Right cardiac atrium (tissue), 5 donors: ENCODE measurements around the gene AFAP1. TPM values are rescaled to one million over a fixed set of nuclear protein-coding genes. Genes with fewer than 3 reads are reported as not detected.
"Not testable (repeated sequence)": the region's sequence is repeated elsewhere in the genome, so short reads cannot be mapped to it uniquely, and the experiment has no call there.

ENCODE experiments used
- ATAC-seq, 2 donors: fragments of 200-7000 bp; cut with Tn5 transposase; one replicate each; pipeline versions ENCODE4 v1.8.0 to v1.9.1; 2020; ENCODE audit warnings: moderate library complexity in 2 of 2, mild to moderate bottlenecking in 1 of 2
- DNase-seq, 3 donors: peaks; one replicate each; pipeline ENCODE4 v3.0.0-alpha.2; 2020
- H3K27ac ChIP-seq: one replicate; pipeline ENCODE4 v1.5.1; 2013; ENCODE audit warnings: mild to moderate bottlenecking, low read length, control low read depth, moderate library complexity
- H3K27me3 ChIP-seq: one replicate; pipeline ENCODE4 v1.6.1; 2013; ENCODE audit not compliant: control insufficient read depth, insufficient read depth
- H3K4me1 ChIP-seq: one replicate; pipeline ENCODE4 v1.6.1; 2013; ENCODE audit warnings: low read length; ENCODE audit not compliant: control insufficient read depth, insufficient read depth
- H3K4me3 ChIP-seq: one replicate; pipeline ENCODE4 v1.5.1; 2013; ENCODE audit warnings: low read length, control low read depth
- H3K9me3 ChIP-seq: one replicate; pipeline ENCODE4 v1.6.1; 2013; ENCODE audit warnings: low read length; ENCODE audit not compliant: control insufficient read depth
- WGBS: extraction: QIAGEN DNeasy Blood & Tissue Kit; methylation state at CpG from one replicate; pipeline ENCODE4 v1.1.7; 2013; 5-methylcytosine and 5-hydroxymethylcytosine counted together
- intact Hi-C, 4 donors: fragments of 100-400 bp; cut with DNase I; formaldehyde crosslinking; loops; one replicate each; pipeline versions ENCODE4 v1.11.0 to v1.14.0; 2022 to 2023
- polyA plus RNA-seq: library from polyadenylated mRNA; stranded (reverse); fragments of 200-250 nt; gene quantifications from one replicate; pipeline ENCODE4 v1.2.3, GENCODE V29; 2013
- total RNA-seq, 4 donors: library from RNA; stranded (reverse); fragmentation: NEBNext Ultra II Directional; extraction: Animal tissue kit (Norgen Biotek cat#: 25700); gene quantifications; one replicate each; pipeline ENCODE4 v1.2.1, GENCODE V29; 2021
- donor health status: healthy with polysubstance abuse.
- donor health status: DM: no; HTN: yes; CAD: no.
- donor health status: DM: no; HTN: no; CAD: no.
- donor health status: DM: no; HTN: yes; CAD: no; lungs with severe emphysema.
- donor health status: DM: yes; HTN: yes; CAD: no.

The AFAP1 gene
- total and polyA plus RNA-seq, 5 donors: 7.8 to 43.6 (median 25.4) TPM

DNA sequence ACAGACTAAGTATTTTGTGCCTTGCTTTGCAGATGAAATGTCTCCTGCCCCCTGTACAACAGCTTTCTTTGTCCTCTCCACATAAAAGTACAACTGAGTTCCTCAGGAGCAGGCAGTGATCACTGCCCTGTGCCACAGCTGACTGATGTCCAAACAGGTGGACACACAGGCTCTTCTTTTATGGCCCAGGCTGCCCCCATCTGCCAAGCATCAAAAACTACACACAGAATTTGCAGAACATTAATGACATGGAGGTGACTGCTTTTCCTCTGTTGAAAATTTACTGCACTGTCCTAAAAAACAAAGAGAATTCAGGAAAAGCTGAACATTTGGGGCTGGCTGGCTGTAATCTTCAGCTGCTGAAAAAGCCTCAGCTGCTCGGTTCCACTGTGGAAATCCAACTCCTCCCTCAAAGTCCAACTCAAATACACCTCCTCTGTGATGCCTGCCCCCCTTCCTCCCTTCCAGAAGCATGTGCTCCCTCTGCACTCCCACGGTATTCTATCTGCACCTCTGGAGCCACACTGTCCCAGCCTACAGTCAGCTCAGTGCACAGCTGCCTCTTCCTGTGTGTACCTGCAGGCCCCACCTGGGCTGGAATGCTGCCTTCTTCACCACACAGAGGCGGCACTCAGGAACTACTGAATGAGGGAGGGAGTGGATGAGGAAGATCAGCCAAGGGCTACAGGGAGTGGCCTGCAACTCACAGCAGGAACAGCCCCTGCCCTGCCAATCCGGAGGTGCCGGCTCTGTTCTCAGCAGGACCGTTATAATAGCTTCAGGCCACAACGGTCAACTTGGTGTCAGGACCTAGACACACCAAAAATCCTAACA lies 10.3 kb downstream of the AFAP1 start:
- intact Hi-C loops: no loop called here
- DNase-seq (peak in 1 of 3 donors; percentile 61), ATAC-seq (peak; percentile 71 to 74)
- Histone ChIP-seq H3K4me3 (no peak overlapping the region), H3K9me3 (no peaks in the 10 kb centered on the region), H3K27me3 (no peaks in the 10 kb centered on the region), H3K4me1 (peaks cover 9% of the 10 kb centered on the region), H3K27ac (peak overlapping the region; percentile 71)
- WGBS: 10% methylated on average over 7 of the region's 7 CpGs

DNA sequence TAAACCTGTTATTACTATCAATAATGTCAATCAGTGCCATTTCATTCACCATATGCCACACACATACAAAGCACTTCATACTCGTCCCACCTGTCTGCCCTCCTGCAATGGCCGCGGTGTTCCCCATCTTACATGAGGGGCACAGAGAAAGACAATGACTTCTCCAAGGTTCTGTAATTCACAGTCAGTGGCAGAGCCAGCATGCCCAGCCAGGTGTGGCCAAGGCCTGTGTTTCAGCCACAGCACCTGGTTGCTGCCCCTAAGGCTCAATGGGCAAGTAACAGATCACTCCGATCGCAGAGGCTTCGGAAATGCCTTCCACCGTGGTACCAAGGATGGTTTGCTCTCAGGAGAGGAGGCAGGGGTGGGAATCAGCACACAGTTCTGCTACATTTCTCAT lies 10.9 kb downstream of the AFAP1 start:
- ATAC-seq (peak in 1 of 2 donors; percentile 4), DNase-seq (no peak)
- Histone ChIP-seq H3K4me1 (peaks cover 9% of the 10 kb centered on the region), H3K27me3 (no peaks in the 10 kb centered on the region), H3K9me3 (no peaks in the 10 kb centered on the region), H3K4me3 (no peak overlapping the region), H3K27ac (no peak overlapping the region)
- intact Hi-C loops: no loop called here
- 90% methylated on average over 7 of the region's 7 CpGs for WGBS

DNA sequence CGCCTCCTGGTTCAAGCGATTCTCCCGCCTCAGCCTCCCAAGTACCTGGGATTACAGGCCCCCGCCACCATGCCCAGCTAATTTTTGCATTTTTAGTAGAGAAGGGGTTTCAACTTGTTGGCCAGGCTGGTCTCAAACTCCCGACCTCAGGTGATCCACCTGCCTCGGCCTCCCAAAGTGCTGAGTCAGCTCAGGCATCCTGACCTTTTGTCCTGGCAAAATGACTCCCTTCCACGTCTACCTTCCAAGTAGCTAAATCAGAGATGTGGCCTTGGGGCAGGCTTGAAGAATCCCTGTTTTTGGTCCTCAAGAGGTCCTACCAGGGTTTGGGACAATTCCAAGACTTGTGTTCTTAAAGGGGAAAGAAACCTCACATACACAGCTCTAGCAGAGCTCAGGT lies 12.8 kb downstream of the AFAP1 start:
- WGBS: 95% methylated on average over 7 of the region's 7 CpGs
- no peak overlapping the region for H3K4me3 ChIP-seq
- no peak overlapping the region for H3K27ac ChIP-seq
- peaks cover 9% of the 10 kb centered on the region for H3K4me1 ChIP-seq
- H3K27me3 ChIP-seq: no peaks in the 10 kb centered on the region
- DNase-seq: no peak
- intact Hi-C loops: no loop called here
- no peaks in the 10 kb centered on the region for H3K9me3 ChIP-seq
- ATAC-seq: no peak

DNA sequence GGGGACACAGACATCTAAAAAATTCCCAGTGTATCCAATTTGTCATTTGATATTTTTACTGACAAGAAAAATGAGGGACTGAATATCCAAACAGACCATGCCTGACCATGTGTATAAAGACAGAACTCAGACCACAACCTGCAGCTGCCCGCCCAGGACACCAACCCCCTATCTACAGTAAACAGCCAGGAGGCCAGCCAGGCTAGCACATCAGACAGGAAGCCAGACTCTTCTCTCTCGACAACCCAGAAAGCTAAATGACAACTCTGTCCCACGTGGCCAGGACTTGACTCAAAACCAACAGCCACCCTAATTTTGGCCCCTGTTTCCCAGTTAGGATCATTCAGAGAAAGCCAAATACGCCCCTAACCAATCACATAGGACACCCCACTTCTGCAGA lies 15.1 kb downstream of the AFAP1 start:
- H3K9me3 ChIP-seq: no peaks in the 10 kb centered on the region
- H3K4me1 ChIP-seq: peaks cover 2% of the 10 kb centered on the region
- DNase-seq: no peak
- no peak overlapping the region for H3K4me3 ChIP-seq
- no peak for ATAC-seq
- H3K27ac ChIP-seq: no peak overlapping the region
- WGBS: 59% methylated on average over 4 of the region's 4 CpGs
- intact Hi-C loops: no loop called here
- H3K27me3 ChIP-seq: no peaks in the 10 kb centered on the region

DNA sequence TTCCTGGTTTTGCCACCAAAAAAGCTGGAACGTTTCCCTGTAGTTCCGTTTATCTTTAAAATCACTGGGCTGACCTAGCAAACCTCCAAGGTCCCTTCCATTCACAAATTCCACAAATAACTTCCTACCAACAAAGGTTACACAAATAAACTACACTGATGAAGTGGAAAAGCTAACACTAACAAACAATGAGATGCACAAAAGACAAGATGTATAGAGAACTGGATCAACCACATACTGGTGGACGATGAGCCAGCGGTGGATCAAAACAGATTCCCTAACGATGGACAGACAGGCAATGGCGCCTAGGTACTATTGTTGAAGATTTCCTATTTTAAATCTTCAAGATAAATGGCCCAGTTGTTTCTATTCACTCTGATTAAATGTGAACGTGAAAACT lies 15.5 kb downstream of the AFAP1 start:
- no peaks in the 10 kb centered on the region for H3K9me3 ChIP-seq
- no peak overlapping the region for H3K27ac ChIP-seq
- WGBS: 54% methylated on average over 7 of the region's 7 CpGs
- no peaks in the 10 kb centered on the region for H3K4me1 ChIP-seq
- H3K27me3 ChIP-seq: no peaks in the 10 kb centered on the region
- no peak for ATAC-seq
- intact Hi-C loops: no loop called here
- DNase-seq: no peak
- H3K4me3 ChIP-seq: no peak overlapping the region

DNA sequence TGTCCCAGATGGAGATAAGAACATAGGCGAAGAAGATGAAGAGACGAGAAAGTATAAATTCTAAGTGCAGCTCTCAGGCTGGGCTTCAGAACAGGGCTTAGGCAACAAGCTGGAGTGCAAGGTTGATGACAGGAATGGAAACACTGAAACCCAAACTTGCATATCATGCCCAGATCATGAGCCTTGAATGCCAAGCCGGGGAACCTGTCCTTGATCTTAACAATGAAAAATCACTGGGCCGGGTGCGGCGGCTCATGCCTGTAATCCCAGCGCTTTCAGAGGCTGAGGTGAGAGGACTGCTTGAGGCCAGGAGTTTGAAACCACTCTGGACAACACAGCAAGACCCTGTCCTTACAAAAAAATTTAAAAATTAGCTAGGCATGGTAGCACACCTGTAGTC lies 17.2 kb downstream of the AFAP1 start:
- Histone ChIP-seq H3K27ac (no peak overlapping the region), H3K4me3 (no peak overlapping the region), H3K27me3 (no peaks in the 10 kb centered on the region), H3K9me3 (no peaks in the 10 kb centered on the region), H3K4me1 (no peaks in the 10 kb centered on the region)
- ATAC-seq (no peak), DNase-seq (no peak)
- intact Hi-C loops: no loop called here
- WGBS: 95% methylated on average over 7 of the region's 7 CpGs

DNA sequence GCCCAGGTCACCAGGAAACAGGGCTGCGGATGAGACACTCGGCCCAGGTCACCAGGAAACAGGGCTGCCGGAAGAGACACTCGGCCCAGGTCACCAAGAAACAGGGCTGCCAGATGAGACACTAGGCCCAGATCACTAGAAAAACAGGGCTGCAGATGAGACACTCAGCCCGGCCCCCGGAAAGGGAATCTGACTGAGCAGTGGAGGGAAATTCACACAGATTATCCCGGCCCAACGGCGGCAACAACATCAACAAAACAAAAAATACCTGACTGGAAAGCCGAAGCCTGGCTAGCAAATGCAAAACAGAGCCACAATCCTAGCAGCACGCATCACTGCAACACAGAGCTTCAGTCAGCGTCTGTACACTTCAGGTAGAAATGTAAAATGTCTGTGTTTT lies 20.7 kb downstream of the AFAP1 start:
- H3K27me3 ChIP-seq: no peaks in the 10 kb centered on the region
- H3K4me3 ChIP-seq: no peak overlapping the region
- DNase-seq: no peak
- peak overlapping the region; percentile 13 for H3K27ac ChIP-seq
- WGBS: 57% methylated on average over 12 of the region's 12 CpGs
- peak in 1 of 2 donors; percentile 47 for ATAC-seq
- no peaks in the 10 kb centered on the region for H3K4me1 ChIP-seq
- intact Hi-C loops: no loop called here
- H3K9me3 ChIP-seq: no peaks in the 10 kb centered on the region

DNA sequence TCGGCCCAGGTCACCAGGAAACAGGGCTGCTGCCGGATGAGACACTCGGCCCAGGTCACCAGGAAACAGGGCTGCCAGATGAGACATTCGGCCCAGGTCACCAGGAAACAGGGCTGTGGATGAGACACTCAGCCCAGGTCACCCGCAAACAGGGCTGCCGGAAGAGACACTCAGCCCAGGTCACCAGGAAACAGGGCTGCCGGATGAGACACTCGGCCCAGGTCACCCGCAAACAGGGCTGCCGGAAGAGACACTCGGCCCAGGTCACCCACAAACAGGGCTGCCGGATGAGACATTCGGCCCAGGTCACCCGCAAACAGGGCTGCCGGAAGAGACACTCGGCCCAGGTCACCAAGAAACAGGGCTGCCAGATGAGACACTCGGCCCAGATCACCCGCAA lies 21.5 kb downstream of the AFAP1 start:
- H3K4me1 ChIP-seq, H3K4me3 ChIP-seq, H3K27ac ChIP-seq, H3K9me3 ChIP-seq, intact Hi-C loops, DNase-seq, ATAC-seq, H3K27me3 ChIP-seq: not testable (repeated sequence)
- WGBS: 79% methylated on average over 18 of the region's 18 CpGs

DNA sequence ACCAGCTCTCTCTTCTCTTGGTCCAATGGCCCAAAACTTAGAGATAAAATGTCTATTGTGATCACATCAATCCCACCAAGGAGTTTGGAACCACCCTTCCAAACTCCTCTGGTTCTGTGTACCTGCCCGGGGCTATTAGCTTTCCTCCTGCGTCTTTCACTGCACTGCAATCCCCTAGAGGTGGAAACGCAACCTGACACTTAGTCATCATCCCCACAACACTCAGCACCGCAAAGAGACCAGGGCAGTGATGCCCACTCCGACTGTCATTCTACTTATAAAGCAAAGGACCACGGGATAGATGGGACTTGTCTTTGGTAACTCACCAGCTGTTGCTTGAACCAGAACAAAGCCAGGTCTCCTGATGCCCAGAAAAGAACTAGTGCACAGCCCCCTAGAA lies 22.0 kb downstream of the AFAP1 start:
- Histone ChIP-seq H3K27me3 (no peaks in the 10 kb centered on the region), H3K9me3 (no peaks in the 10 kb centered on the region), H3K4me3 (no peak overlapping the region), H3K27ac (no peak overlapping the region), H3K4me1 (no peaks in the 10 kb centered on the region)
- WGBS: 81% methylated on average over 6 of the region's 6 CpGs
- DNase-seq (no peak), ATAC-seq (no peak)
- intact Hi-C loops: no loop called here

DNA sequence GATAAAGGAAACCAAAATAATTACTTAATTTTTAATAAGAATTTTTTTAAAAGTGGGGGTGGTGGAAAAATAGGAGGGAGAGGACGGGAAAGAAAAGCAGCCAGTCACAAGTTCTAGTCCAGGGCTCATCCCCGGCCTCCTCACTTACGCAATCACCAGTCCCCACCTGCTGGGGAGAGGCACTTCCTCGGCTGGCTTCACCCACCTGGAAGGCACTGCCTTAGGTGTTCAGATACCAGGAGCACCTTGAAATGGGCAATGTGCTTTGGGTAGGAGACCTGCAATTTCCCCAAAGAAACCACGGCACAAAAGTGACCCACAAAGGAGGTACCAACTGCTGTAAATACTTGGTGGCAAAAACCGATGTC lies 23.8 kb downstream of the AFAP1 start:
- peaks cover 2% of the 10 kb centered on the region for H3K4me1 ChIP-seq
- ATAC-seq (no peak), DNase-seq (no peak)
- no peaks in the 10 kb centered on the region for H3K27me3 ChIP-seq
- no peaks in the 10 kb centered on the region for H3K9me3 ChIP-seq
- 73% methylated on average over 6 of the region's 6 CpGs for WGBS
- intact Hi-C loops: no loop called here
- no peak overlapping the region for H3K4me3 ChIP-seq
- H3K27ac ChIP-seq: no peak overlapping the region

DNA sequence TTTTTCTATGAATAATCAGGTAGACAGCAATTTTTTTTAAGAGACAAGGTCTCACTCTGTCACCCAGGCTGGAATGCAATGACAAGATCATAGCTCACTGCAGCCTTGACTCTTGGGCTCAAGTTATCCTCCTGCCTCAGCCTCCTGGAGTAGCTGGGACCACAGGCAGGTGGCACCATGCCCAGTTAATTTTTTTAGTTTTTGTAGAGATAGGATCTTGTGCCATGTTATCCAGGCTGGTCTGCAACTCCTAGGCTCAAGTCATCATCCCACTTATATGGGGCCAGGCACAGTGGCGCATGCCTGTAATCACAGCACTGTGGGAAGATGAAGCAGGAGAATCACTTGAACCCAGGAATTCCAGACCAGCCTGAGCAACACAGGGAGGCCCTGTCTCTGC lies 26.8 kb downstream of the AFAP1 start:
- H3K27me3 ChIP-seq: no peaks in the 10 kb centered on the region
- H3K4me3 ChIP-seq: no peak overlapping the region
- ATAC-seq (no peak), DNase-seq (no peak)
- H3K27ac ChIP-seq: no peak overlapping the region
- WGBS: 97% methylated on average over 1 of the region's 1 CpG
- no peaks in the 10 kb centered on the region for H3K9me3 ChIP-seq
- peaks cover 8% of the 10 kb centered on the region for H3K4me1 ChIP-seq
- intact Hi-C loops: no loop called here
